Lower lobe of right lung (tissue), 2 donors: ENCODE results near the gene ACBD6. TPM values are rescaled to one million over a fixed set of nuclear protein-coding genes. Genes with fewer than 3 reads are reported as not detected.
"Not testable (repeated sequence)": the region's sequence is repeated elsewhere in the genome, so short reads cannot be mapped to it uniquely, and the experiment has no call there.

Experiments
- ATAC-seq, 2 donors: fragments of 200-7000 bp; cut with Tn5 transposase; one replicate each; pipeline ENCODE4 v1.9.1; 2020 to 2022; ENCODE audit warnings: mild to moderate bottlenecking in 2 of 2, moderate library complexity in 2 of 2
- DNase-seq: peaks from one replicate; pipeline ENCODE4 v3.0.0-alpha.2; 2020
- H3K27ac ChIP-seq: fragments of 200-600 bp; one replicate; pipeline ENCODE4 v1.8.0; 2022
- H3K27me3 ChIP-seq: fragments of 200-600 bp; one replicate; pipeline ENCODE4 v1.8.0; 2022; ENCODE audit warnings: low read depth
- H3K36me3 ChIP-seq: fragments of 200-600 bp; one replicate; pipeline ENCODE4 v1.8.0; 2022; ENCODE audit warnings: mild to moderate bottlenecking
- H3K4me1 ChIP-seq: fragments of 200-600 bp; one replicate; pipeline ENCODE4 v1.8.0; 2022
- H3K4me3 ChIP-seq: fragments of 200-600 bp; one replicate; pipeline ENCODE4 v1.8.0; 2022; ENCODE audit warnings: mild to moderate bottlenecking
- H3K9me3 ChIP-seq: fragments of 200-600 bp; one replicate; pipeline ENCODE4 v1.8.0; 2022
- CTCF ChIP-seq: fragments of 200-600 bp; IDR thresholded peaks from one replicate; pipeline ENCODE4 v1.8.0; 2022; ENCODE audit warnings: antibody characterized with exemption, mild to moderate bottlenecking
- intact Hi-C: fragments of 100-400 bp; cut with DNase I; formaldehyde crosslinking; loops from one replicate; pipeline ENCODE4 v1.11.0; 2022
- total RNA-seq: library from RNA; stranded (reverse); fragmentation: NEBNext Ultra II Directional; extraction: Animal tissue kit (Norgen Biotek cat#: 25700); gene quantifications from one replicate; pipeline ENCODE4 v1.2.1, GENCODE V29; 2021
- donor health status: DM: no; HTN: yes; CAD: no; lungs with severe emphysema.

ACBD6 gene
- total RNA-seq, 1 donor from 2014 or later, result 37.4 TPM

DNA sequence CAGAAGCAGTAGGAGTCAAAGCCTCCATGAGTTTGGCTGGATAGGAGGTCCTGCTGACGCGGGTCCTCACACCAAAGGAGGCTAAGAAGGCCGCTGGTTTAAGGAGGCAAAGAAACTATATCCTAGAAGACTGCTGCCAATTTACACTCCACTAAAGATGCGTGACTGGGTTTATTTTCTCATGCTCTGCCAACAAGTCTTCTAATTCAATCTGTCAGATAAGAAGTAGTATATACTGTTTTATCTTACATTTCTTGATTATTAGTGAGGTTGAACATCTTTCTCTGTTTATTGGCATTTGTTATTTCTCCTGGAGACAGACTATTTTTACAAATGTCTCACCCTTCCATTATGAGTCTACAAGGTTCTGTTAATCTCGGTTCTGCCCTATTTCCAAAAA lies 34.1 kb downstream of the ACBD6 start:
- TF ChIP-seq CTCF, result no peak
- Histone ChIP-seq H3K4me1 (no peaks in the 10 kb centered on the region), H3K9me3 (peaks cover 12% of the 10 kb centered on the region), H3K27ac (no peak overlapping the region), H3K27me3 (no peaks in the 10 kb centered on the region), H3K36me3 (no peaks in the 10 kb centered on the region), H3K4me3 (no peak overlapping the region)
- DNase-seq (no peak), ATAC-seq (no peak)
- intact Hi-C loops, result no loop called here

- DNase-seq, result no peak
- H3K9me3 ChIP-seq, result peaks cover 32% of the 10 kb centered on the region
- intact Hi-C loops, result no loop called here
- H3K27ac ChIP-seq, result no peak overlapping the region
- no peak for TF ChIP-seq CTCF
- no peak overlapping the region for H3K4me3 ChIP-seq
- H3K27me3 ChIP-seq, result no peaks in the 10 kb centered on the region
- no peak for ATAC-seq
- no peaks in the 10 kb centered on the region for H3K36me3 ChIP-seq
- no peaks in the 10 kb centered on the region for H3K4me1 ChIP-seq
Observed at GRCh38 chr1:180462102-180462501, 40.3 kb downstream of the ACBD6 start.

DNA sequence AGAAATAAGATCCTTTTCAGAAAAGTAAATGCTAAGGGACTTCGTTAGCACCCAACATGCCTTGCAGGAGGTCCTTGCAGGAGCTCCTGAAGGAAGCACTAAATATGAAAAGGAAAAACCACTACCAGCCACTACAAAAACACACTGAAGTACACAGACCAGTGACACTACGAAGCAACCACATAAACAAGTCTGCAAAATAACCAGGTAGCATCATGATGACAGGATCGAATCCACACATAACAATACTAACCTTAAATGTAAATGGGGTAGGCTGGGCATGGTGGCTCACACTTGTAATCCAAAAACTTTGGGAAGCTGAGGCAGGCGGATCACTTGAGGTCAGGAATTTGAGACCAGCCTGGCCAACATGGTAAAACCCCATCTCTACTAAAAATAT lies 40.7 kb downstream of the ACBD6 start:
- H3K27ac ChIP-seq, H3K27me3 ChIP-seq, H3K4me1 ChIP-seq, ATAC-seq, H3K4me3 ChIP-seq, H3K36me3 ChIP-seq, intact Hi-C loops, DNase-seq: not testable (repeated sequence)
- peaks cover 32% of the 10 kb centered on the region for H3K9me3 ChIP-seq

- Histone ChIP-seq H3K4me1 (no peaks in the 10 kb centered on the region), H3K36me3 (no peaks in the 10 kb centered on the region), H3K27ac (no peak overlapping the region), H3K27me3 (no peaks in the 10 kb centered on the region), H3K9me3 (peaks cover 24% of the 10 kb centered on the region), H3K4me3 (no peak overlapping the region)
- intact Hi-C loops, result no loop called here
- no peak for ATAC-seq
- no peak for TF ChIP-seq CTCF
- no peak for DNase-seq
Observed at GRCh38 chr1:180458807-180459206, 43.6 kb downstream of the ACBD6 start.

DNA sequence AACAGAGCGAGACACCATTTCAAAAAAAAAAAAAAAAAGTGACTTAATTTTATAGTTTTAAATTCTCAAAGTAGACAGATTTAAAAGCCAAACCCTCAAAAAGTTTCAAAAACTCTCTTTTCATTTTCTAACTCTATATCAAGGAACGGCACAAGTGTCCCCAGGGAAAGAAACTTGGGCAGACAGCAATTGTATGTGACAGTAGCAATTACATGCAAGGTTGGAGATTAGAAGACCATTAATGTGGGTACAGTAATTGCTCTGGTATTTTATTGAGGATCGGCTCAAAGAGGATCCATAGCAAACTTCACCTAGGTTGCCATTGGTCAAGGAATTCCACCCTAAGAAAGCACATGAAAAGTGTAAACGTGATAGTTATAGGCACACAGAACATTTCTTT lies 46.2 kb downstream of the ACBD6 start:
- Histone ChIP-seq H3K27me3 (no peaks in the 10 kb centered on the region), H3K36me3 (no peaks in the 10 kb centered on the region), H3K4me3 (no peak overlapping the region), H3K27ac (no peak overlapping the region), H3K4me1 (no peaks in the 10 kb centered on the region), H3K9me3 (peaks cover 9% of the 10 kb centered on the region)
- DNase-seq (no peak), ATAC-seq (no peak)
- no peak for TF ChIP-seq CTCF
- intact Hi-C loops, result no loop called here

- ATAC-seq (no peak), DNase-seq (no peak)
Observed at GRCh38 chr1:180451504-180451903, 50.9 kb downstream of the ACBD6 start.

More at GRCh38 chr1:180451504-180451903, 50.9 kb downstream of the ACBD6 start:
- H3K4me3 ChIP-seq, result no peak overlapping the region
- intact Hi-C loops, result no loop called here
- no peak overlapping the region for H3K27ac ChIP-seq
- no peaks in the 10 kb centered on the region for H3K27me3 ChIP-seq
- H3K36me3 ChIP-seq, result no peaks in the 10 kb centered on the region
- peaks cover 9% of the 10 kb centered on the region for H3K9me3 ChIP-seq
- no peaks in the 10 kb centered on the region for H3K4me1 ChIP-seq
- TF ChIP-seq CTCF, result no peak
